ENCODE measurements around the gene GHRH.

GRCh38 chr20:37207171-37207570, 54.4 kb downstream of the GHRH start:
- TF ChIP-seq CTCF (IDR thresholded peaks at IDR 0.05) (no peak), POLR2A (IDR thresholded peaks at IDR 0.05) (no peak)
